GM12874 (cell line): ENCODE data around the gene UBA5.

ENCODE experiments used
- CTCF ChIP-seq: IDR thresholded peaks from 2 replicates; pipeline ENCODE4 v1.5.1; 2011; ENCODE audit warnings: low read depth, mild to moderate bottlenecking, control low read depth, low read length, moderate library complexity; ENCODE audit not compliant: insufficient read depth

UBA5 gene

GRCh38 chr3:132625613-132626012, 34.5 kb upstream of the UBA5 start:
- no peak for TF ChIP-seq CTCF

GRCh38 chr3:132626955-132627354, 33.2 kb upstream of the UBA5 start:
- no peak for TF ChIP-seq CTCF

GRCh38 chr3:132628157-132628556, 32.0 kb upstream of the UBA5 start:
- no peak for TF ChIP-seq CTCF

- no peak for TF ChIP-seq CTCF
These were observed 30.2 kb upstream of the UBA5 start for GRCh38 chr3:132629928-132630327.

GRCh38 chr3:132630612-132631011, 29.5 kb upstream of the UBA5 start:
- no peak for TF ChIP-seq CTCF

GRCh38 chr3:132635052-132635451, 25.1 kb upstream of the UBA5 start:
- TF ChIP-seq CTCF: no peak

GRCh38 chr3:132637590-132637989, 22.5 kb upstream of the UBA5 start:
- no peak for TF ChIP-seq CTCF

GRCh38 chr3:132638706-132639105, 21.4 kb upstream of the UBA5 start:
- no peak for TF ChIP-seq CTCF
